K562 (cell line): ENCODE measurements around the gene CREB3L1. TPM values are rescaled to one million over a fixed set of nuclear protein-coding genes. Genes with fewer than 3 reads are reported as not detected.
A peak's percentile ranks its signal among the peaks of the same experiment; 100 is the strongest.

ENCODE experiments used
- ATF1 ChIP-seq, 2 experiments: fragments of 450-650 bp in 1 of 2; IDR thresholded peaks; 2 replicates each; pipeline ENCODE4 v1.6.1; 2016; ENCODE audit warnings: missing compliant biosample characterization in 1 of 2, missing genetic modification characterization in 1 of 2
- CREM ChIP-seq: IDR thresholded peaks from 2 replicates; pipeline ENCODE4 v1.6.1; 2014; ENCODE audit warnings: antibody characterized with exemption, low read depth
- HDAC2 ChIP-seq: fragments of 450-650 bp; IDR thresholded peaks from 2 replicates; pipeline ENCODE4 v1.6.1; 2016; ENCODE audit warnings: mild to moderate bottlenecking
- IRF2 ChIP-seq: sonication (generic); formaldehyde crosslinking; IDR thresholded peaks from 2 replicates; pipeline ENCODE4 v1.8.1; 2022; ENCODE audit warnings: mild to moderate bottlenecking, missing genetic modification reagents
- KAT7 ChIP-seq: sonication (generic); formaldehyde crosslinking; IDR thresholded peaks from 2 replicates; pipeline ENCODE4 v1.8.0; 2022; ENCODE audit warnings: missing genetic modification reagents, mild to moderate bottlenecking, borderline replicate concordance
- KDM4B ChIP-seq, 2 experiments: fragments of 450-650 bp in 1 of 2; sonication (generic) in 1 of 2; IDR thresholded peaks; 2 replicates each; pipeline ENCODE4 v1.6.1; 2016 to 2017; ENCODE audit warnings: borderline replicate concordance in 2 of 2, antibody characterized with exemption in 1 of 2, low read depth in 1 of 2, mild to moderate bottlenecking in 1 of 2
- KLF10 ChIP-seq: fragments of 250-450 bp; sonication (Bioruptor Pico); IDR thresholded peaks from 2 replicates; pipeline ENCODE4 v1.6.1; 2021; ENCODE audit warnings: matching md5 sums
- MYBL2 ChIP-seq, 2 experiments: fragments of 450-650 bp in 1 of 2; sonication (generic) in 1 of 2; formaldehyde crosslinking in 1 of 2; IDR thresholded peaks; 2 replicates each; pipeline versions ENCODE4 v1.6.1 to v1.8.1; 2017 to 2022; ENCODE audit warnings: borderline replicate concordance in 1 of 2, inconsistent platforms in 1 of 2, low read depth in 1 of 2, mild to moderate bottlenecking in 1 of 2, missing genetic modification reagents in 1 of 2, moderate library complexity in 1 of 2
- MYNN ChIP-seq, 2 experiments: sonication (generic); formaldehyde crosslinking in 1 of 2; IDR thresholded peaks; 2 replicates each; pipeline versions ENCODE4 v1.5.0 to v1.6.1; 2016 to 2020; ENCODE audit warnings: antibody characterized with exemption in 1 of 2, missing genetic modification reagents in 1 of 2
- NR3C1 ChIP-seq: sonication (generic); formaldehyde crosslinking; IDR thresholded peaks from 2 replicates; pipeline ENCODE4 v1.8.1; 2022; ENCODE audit warnings: missing genetic modification reagents
- NR4A1 ChIP-seq, 2 experiments: fragments of 250-450 bp in 1 of 2; fragments of 450-650 bp in 1 of 2; sonication (Bioruptor Pico) in 1 of 2; IDR thresholded peaks; 2 replicates each; pipeline versions ENCODE4 v1.4.0 to v1.6.1; 2016 to 2020; ENCODE audit warnings: mild to moderate bottlenecking in 2 of 2, missing compliant biosample characterization in 1 of 2, missing genetic modification characterization in 1 of 2, moderate library complexity in 1 of 2
- RCOR1 ChIP-seq, 2 experiments: IDR thresholded peaks; 2 replicates each; pipeline ENCODE4 v1.6.1; 2012; ENCODE audit warnings: low read depth in 2 of 2, low read length in 2 of 2, borderline replicate concordance in 1 of 2, improper control_type of control experiment in 1 of 2
- SMAD4 ChIP-seq: fragments of 250-450 bp; sonication (Bioruptor Pico); conservative IDR thresholded peaks from 2 replicates; pipeline ENCODE4 v1.8.0; 2021; ENCODE audit warnings: inconsistent platforms, mild to moderate bottlenecking, moderate library complexity
- SMARCE1 ChIP-seq: fragments of 450-650 bp; IDR thresholded peaks from 2 replicates; pipeline ENCODE4 v1.7.1; 2016; ENCODE audit warnings: mild to moderate bottlenecking
- SRSF3 ChIP-seq: fragments of 200-400 bp; formaldehyde crosslinking; IDR thresholded peaks from 2 replicates; pipeline ENCODE4 v1.6.1; 2016; ENCODE audit warnings: mild to moderate bottlenecking, low read length, moderate library complexity; ENCODE audit not compliant: insufficient read depth
- ZNF133 ChIP-seq: fragments of 250-450 bp; sonication (Bioruptor Pico); IDR thresholded peaks from 2 replicates; pipeline ENCODE4 v1.4.0; 2020; ENCODE audit warnings: mild to moderate bottlenecking
- ZNF274 ChIP-seq: IDR thresholded peaks from 2 replicates; pipeline ENCODE4 v1.6.1; 2011; ENCODE audit warnings: low read depth, mild to moderate bottlenecking, low read length, moderate library complexity, borderline replicate concordance
- ZNF561 ChIP-seq: fragments of 450-650 bp; formaldehyde crosslinking; conservative IDR thresholded peaks from 2 replicates; pipeline ENCODE4 v1.4.0; 2020; ENCODE audit warnings: mild to moderate bottlenecking, moderate library complexity
- ZNF717 ChIP-seq: fragments of 250-450 bp; sonication (Bioruptor Pico); IDR thresholded peaks from 2 replicates; pipeline ENCODE4 v1.5.0; 2021
- ZNF77 ChIP-seq: fragments of 250-450 bp; sonication (Bioruptor Pico); IDR thresholded peaks from 2 replicates; pipeline ENCODE4 v1.5.0; 2020
- polyA plus RNA-seq, 8 experiments: library from polyadenylated mRNA; depleted of rRNA in 4 of 8; stranded (reverse) in 5 of 8; unstranded in 3 of 8; fragments of >200 nt; fragmentation: Nextera tagmentation in 2 of 8; fragmentation: Illumina TruSeq in 1 of 8; extraction: Ambion mirVana in 2 of 8; extraction: Trizol in 1 of 8; gene quantifications; 2 replicates each; pipeline versions ENCODE4 v1.2.1 to v1.2.3, GENCODE V29; 2011 to 2014; ENCODE audit warnings: inconsistent platforms in 1 of 8, missing spikeins in 1 of 8
- total RNA-seq, 7 experiments: library from RNA; depleted of rRNA in 6 of 7; stranded (reverse); fragments of >200 nt in 6 of 7; fragmentation: Illumina TruSeq in 2 of 7; extraction: Trizol in 2 of 7; gene quantifications; 2 replicates each; pipeline versions ENCODE4 v1.2.1 to v1.2.3, GENCODE V29; 2011 to 2021; ENCODE audit warnings: low replicate concordance in 1 of 7
- TF ChIP-seq, protein P1 (sequence below): sonication (generic); formaldehyde crosslinking; IDR thresholded peaks from 2 replicates; pipeline ENCODE4 v1.8.0; 2022; ENCODE audit warnings: mild to moderate bottlenecking, missing genetic modification reagents
- TF ChIP-seq, protein P2 (sequence below): sonication (generic); formaldehyde crosslinking; IDR thresholded peaks from 2 replicates; pipeline ENCODE4 v1.8.0; 2022; ENCODE audit warnings: mild to moderate bottlenecking, missing genetic modification reagents, borderline replicate concordance
- TF ChIP-seq, protein P3 (sequence below), 2 experiments: IDR thresholded peaks; 2 replicates each; pipeline ENCODE4 v1.6.1; 2011; ENCODE audit warnings: borderline replicate concordance in 1 of 2, control low read depth in 1 of 2, low read depth in 1 of 2, low read length in 1 of 2, mild to moderate bottlenecking in 1 of 2, mixed read lengths in 1 of 2, moderate library complexity in 1 of 2; ENCODE audit not compliant: insufficient read depth in 1 of 2, insufficient read length in 1 of 2, poor library complexity in 1 of 2, severe bottlenecking in 1 of 2; ENCODE audit errors: extremely low read depth in 1 of 2

The CREB3L1 gene
- total and polyA plus RNA-seq, 9 of the 15 experiments (the other 6 are each of a cell fraction or from before 2014, with no cell fraction given): 1.2 to 27.6 (median 3.7) TPM

DNA sequence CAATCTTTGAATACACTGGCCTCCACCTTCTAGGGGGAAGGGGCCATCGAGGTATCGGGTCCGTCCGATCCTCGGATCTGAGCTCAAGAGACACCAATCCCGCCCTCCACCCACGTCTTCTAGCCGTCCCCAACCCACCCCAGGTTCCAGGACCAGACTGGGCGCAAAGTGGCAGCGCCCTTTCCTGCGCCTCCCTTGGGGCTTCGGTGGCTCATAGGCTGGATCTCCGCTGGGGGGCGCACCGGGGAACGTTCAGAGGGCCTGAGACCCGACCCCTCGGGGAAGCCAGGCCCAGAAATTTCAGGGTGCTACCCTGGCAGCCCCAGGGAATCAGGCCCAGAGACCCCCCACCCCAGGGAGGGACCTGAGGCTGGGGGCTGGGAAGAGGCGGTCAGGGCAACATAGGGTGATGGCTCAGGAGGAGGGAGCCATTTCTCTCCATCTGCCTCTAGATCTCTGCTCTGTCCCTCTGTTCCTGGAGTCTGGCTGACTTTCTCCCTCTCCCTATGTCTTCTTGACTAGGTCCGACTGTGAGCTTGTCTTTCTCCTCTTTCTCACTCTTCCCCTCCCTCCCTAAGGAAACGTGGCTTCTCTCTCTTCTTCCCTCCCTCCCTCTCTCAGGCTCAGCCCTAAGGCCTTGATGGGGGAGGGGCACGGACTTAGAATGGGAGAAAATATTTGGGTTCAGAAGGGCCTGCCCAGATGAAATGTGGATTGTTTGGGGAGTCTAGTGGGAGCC lies 1.1 kb downstream of the CREB3L1 start (continued):
- TF ChIP-seq, protein P1, sequence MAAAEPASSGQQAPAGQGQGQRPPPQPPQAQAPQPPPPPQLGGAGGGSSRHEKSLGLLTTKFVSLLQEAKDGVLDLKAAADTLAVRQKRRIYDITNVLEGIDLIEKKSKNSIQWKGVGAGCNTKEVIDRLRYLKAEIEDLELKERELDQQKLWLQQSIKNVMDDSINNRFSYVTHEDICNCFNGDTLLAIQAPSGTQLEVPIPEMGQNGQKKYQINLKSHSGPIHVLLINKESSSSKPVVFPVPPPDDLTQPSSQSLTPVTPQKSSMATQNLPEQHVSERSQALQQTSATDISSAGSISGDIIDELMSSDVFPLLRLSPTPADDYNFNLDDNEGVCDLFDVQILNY: no peak
- TF ChIP-seq KDM4B (IDR thresholded peaks at IDR 0.05; ENCODE audit: borderline replicate concordance in 2 of 2, low read depth in 1 of 2) (0 out of 4 replicates have a peak, but pooled peaks of 1 of the 2 experiments have one; percentile 21), MYNN (IDR thresholded peaks at IDR 0.05) (peak; percentile 75), MYNN (CRISPR knock-in tag; IDR thresholded peaks at IDR 0.05) (no peak), ZNF133 (CRISPR knock-in tag) (0 out of 2 replicates have a peak, but pooled peaks have one; percentile 27), ZNF77 (CRISPR knock-in tag) (no peak), NR3C1 (no peak), KAT7 (peak; percentile 84), SRSF3 (0 out of 2 replicates have a peak, but pooled peaks have one; percentile 29), CREM (peak; percentile 68), IRF2 (CRISPR knock-in tag) (no peak), RCOR1 (IDR thresholded peaks at IDR 0.05; ENCODE audit: borderline replicate concordance in 1 of 2, low read depth in 2 of 2, low read length in 2 of 2) (no peak), NR4A1 (CRISPR knock-in tag; IDR thresholded peaks at IDR 0.05) (no peak), NR4A1 (tag; IDR thresholded peaks at IDR 0.05) (0 out of 2 replicates have a peak, but pooled peaks have one; percentile 6), ZNF561 (CRISPR knock-in tag) (no peak), KLF10 (CRISPR knock-in tag) (no peak), SMAD4 (CRISPR knock-in tag) (peak; percentile 67; the same call in 1 of the 2 replicates), ZNF274 (no peak), SMARCE1 (peak; percentile 66; the same call in 1 of the 2 replicates), HDAC2 (peak; percentile 67; the same call in 1 of the 2 replicates), MYBL2 (IDR thresholded peaks at IDR 0.05; ENCODE audit: low read depth) (no peak), MYBL2 (CRISPR knock-in tag; IDR thresholded peaks at IDR 0.05; ENCODE audit: borderline replicate concordance) (no peak), ZNF717 (CRISPR knock-in tag) (no peak), ATF1 (CRISPR knock-in tag; IDR thresholded peaks at IDR 0.05) (no peak), ATF1 (tag; IDR thresholded peaks at IDR 0.05) (peak; percentile 23)
- TF ChIP-seq, protein P2, sequence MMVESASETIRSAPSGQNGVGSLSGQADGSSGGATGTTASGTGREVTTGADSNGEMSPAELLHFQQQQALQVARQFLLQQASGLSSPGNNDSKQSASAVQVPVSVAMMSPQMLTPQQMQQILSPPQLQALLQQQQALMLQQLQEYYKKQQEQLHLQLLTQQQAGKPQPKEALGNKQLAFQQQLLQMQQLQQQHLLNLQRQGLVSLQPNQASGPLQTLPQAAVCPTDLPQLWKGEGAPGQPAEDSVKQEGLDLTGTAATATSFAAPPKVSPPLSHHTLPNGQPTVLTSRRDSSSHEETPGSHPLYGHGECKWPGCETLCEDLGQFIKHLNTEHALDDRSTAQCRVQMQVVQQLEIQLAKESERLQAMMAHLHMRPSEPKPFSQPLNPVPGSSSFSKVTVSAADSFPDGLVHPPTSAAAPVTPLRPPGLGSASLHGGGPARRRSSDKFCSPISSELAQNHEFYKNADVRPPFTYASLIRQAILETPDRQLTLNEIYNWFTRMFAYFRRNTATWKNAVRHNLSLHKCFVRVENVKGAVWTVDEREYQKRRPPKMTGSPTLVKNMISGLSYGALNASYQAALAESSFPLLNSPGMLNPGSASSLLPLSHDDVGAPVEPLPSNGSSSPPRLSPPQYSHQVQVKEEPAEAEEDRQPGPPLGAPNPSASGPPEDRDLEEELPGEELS (CRISPR knock-in tag): 0 out of 2 replicates have a peak, but pooled peaks have one; percentile 14
- TF ChIP-seq, protein P3, sequence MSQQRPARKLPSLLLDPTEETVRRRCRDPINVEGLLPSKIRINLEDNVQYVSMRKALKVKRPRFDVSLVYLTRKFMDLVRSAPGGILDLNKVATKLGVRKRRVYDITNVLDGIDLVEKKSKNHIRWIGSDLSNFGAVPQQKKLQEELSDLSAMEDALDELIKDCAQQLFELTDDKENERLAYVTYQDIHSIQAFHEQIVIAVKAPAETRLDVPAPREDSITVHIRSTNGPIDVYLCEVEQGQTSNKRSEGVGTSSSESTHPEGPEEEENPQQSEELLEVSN (IDR thresholded peaks at IDR 0.05; ENCODE audit: borderline replicate concordance in 1 of 2, extremely low read depth in 1 of 2, insufficient read depth in 1 of 2, insufficient read length in 1 of 2, low read depth in 1 of 2, low read length in 1 of 2, poor library complexity in 1 of 2, severe bottlenecking in 1 of 2): peak in 1 of 2 experiments; percentile 33
- TF ChIP-seq, all 486 proteins: peak for 91
